ENCODE results near the gene SPTBN5.

SPTBN5 gene

DNA sequence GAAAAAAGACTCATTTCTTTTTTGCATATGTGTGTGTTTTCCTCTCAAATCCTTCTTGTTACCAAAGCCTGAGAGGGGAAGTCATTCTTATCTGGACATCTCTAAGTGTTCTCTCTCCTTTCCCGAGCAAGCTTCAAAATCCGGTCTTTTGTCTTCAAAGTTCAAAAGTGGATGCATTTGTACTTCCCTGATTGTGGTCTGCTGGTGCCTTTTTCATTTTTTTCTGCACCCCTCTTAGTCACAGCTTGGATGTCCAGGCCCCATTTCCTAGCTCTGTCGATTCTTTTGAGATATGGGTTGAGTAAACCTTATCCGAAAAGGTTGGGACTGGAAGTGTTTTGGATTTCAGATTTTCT is 43.7 kb upstream of the SPTBN5 start:
- TF ChIP-seq SIN3A (IDR thresholded peaks at IDR 0.05; ENCODE audit: borderline replicate concordance, insufficient read depth, low read length) = no peak
- TF ChIP-seq TAF1 (IDR thresholded peaks at IDR 0.05; ENCODE audit: borderline replicate concordance, insufficient read depth, low read length) = no peak
- TF ChIP-seq POLR2AphosphoS5 (IDR thresholded peaks at IDR 0.05; ENCODE audit: low read depth, low read length) = no peak
- TF ChIP-seq REST (IDR thresholded peaks at IDR 0.05; ENCODE audit: insufficient read depth in 1 of 2, low read depth in 2 of 2, low read length in 2 of 2) = no peak
- no peak for TF ChIP-seq FOXP2 (optimal IDR thresholded peaks at IDR 0.05; ENCODE audit: borderline replicate concordance, extremely low read depth, extremely low read length, insufficient read depth)

DNA sequence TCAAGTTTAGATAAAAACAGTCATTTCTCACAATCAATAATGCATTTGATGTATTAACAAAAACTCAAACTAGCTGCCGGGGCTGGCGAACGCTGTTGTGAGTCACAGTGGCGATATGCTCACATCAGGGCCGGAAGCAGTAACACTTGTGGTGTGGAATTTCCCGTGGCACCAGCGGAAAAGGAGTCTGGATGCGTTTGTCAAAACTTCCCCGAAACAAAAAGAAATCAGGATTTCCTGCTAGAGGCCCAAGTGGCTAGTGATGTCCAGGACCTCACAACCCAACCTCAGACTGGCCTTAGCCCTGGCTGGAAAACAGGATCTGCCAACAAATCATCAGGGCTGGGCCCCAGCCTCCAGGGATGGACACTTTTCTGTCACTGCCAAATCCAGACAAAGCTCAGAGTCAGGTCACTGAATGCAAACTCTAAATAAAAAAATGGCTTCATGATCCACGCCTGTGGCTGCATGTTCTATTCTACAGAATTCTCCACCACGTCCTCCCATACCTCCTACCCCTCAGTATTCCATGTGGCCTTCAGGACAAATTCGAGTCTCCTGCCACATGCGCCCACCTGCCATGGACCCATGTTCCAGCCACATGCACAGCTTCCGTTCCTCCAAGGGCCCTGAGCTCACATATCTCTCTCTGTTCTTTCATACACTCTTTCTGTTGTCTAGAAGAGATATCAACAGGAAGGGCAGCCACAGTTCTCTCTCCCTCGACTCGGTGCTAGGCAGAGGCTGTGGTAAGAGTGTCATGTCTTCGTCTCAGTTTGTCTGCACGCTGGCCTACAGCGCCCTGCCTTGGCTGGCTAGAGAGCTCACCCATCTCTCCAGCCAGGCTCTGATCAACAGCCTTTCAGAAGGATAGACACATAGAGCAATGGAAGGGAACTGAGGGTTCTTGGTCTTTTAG is 43.1 kb upstream of the SPTBN5 start:
- TF ChIP-seq TAF1 (IDR thresholded peaks at IDR 0.05; ENCODE audit: borderline replicate concordance, insufficient read depth, low read length) (no peak), POLR2AphosphoS5 (IDR thresholded peaks at IDR 0.05; ENCODE audit: low read depth, low read length) (no peak), SIN3A (IDR thresholded peaks at IDR 0.05; ENCODE audit: borderline replicate concordance, insufficient read depth, low read length) (no peak), FOXP2 (optimal IDR thresholded peaks at IDR 0.05; ENCODE audit: borderline replicate concordance, extremely low read depth, extremely low read length, insufficient read depth) (peak; percentile 33), REST (IDR thresholded peaks at IDR 0.05; ENCODE audit: insufficient read depth in 1 of 2, low read depth in 2 of 2, low read length in 2 of 2) (peak in 1 of 2 experiments; percentile 17; a peak in 1 of 4 replicates)

- no peak for TF ChIP-seq REST (IDR thresholded peaks at IDR 0.05; ENCODE audit: insufficient read depth in 1 of 2, low read depth in 2 of 2, low read length in 2 of 2)
- TF ChIP-seq POLR2AphosphoS5 (IDR thresholded peaks at IDR 0.05; ENCODE audit: low read depth, low read length) = no peak
- TF ChIP-seq SIN3A (IDR thresholded peaks at IDR 0.05; ENCODE audit: borderline replicate concordance, insufficient read depth, low read length) = no peak
- no peak for TF ChIP-seq FOXP2 (optimal IDR thresholded peaks at IDR 0.05; ENCODE audit: borderline replicate concordance, extremely low read depth, extremely low read length, insufficient read depth)
- no peak for TF ChIP-seq TAF1 (IDR thresholded peaks at IDR 0.05; ENCODE audit: borderline replicate concordance, insufficient read depth, low read length)
Observed at GRCh38 chr15:41936155-41936554, 42.3 kb upstream of the SPTBN5 start.

- TF ChIP-seq POLR2AphosphoS5 (IDR thresholded peaks at IDR 0.05; ENCODE audit: low read depth, low read length) (no peak), REST (IDR thresholded peaks at IDR 0.05; ENCODE audit: insufficient read depth in 1 of 2, low read depth in 2 of 2, low read length in 2 of 2) (no peak), TAF1 (IDR thresholded peaks at IDR 0.05; ENCODE audit: borderline replicate concordance, insufficient read depth, low read length) (no peak), SIN3A (IDR thresholded peaks at IDR 0.05; ENCODE audit: borderline replicate concordance, insufficient read depth, low read length) (no peak), FOXP2 (optimal IDR thresholded peaks at IDR 0.05; ENCODE audit: borderline replicate concordance, extremely low read depth, extremely low read length, insufficient read depth) (no peak)
Observed at GRCh38 chr15:41935566-41936020, 41.7 kb upstream of the SPTBN5 start.
